Panc1 (cell line): Measurements from ENCODE around the gene RPGR.

Experiments
- CTCF ChIP-seq: fragments of 450-650 bp; IDR thresholded peaks from 2 replicates; pipeline ENCODE4 v1.5.1; 2017; ENCODE audit warnings: mild to moderate bottlenecking
- POLR2AphosphoS5 ChIP-seq: IDR thresholded peaks from 2 replicates; pipeline ENCODE4 v1.6.1; 2012; ENCODE audit warnings: mild to moderate bottlenecking, low read depth, low read length, moderate library complexity
- REST ChIP-seq, 2 experiments: IDR thresholded peaks; 2 replicates each; pipeline ENCODE4 v1.6.1; 2011 to 2012; ENCODE audit warnings: low read depth in 2 of 2, control low read depth in 1 of 2, low read length in 1 of 2, mild to moderate bottlenecking in 1 of 2, moderate library complexity in 1 of 2; ENCODE audit not compliant: insufficient read depth in 1 of 2
- SIN3A ChIP-seq: IDR thresholded peaks from 2 replicates; pipeline ENCODE4 v1.6.1; 2012; ENCODE audit warnings: low read depth, mild to moderate bottlenecking, low read length, moderate library complexity, borderline replicate concordance; ENCODE audit not compliant: insufficient read depth
- TCF7L2 ChIP-seq: IDR thresholded peaks from 2 replicates; pipeline ENCODE4 v1.6.1; 2011; ENCODE audit warnings: mild to moderate bottlenecking, low read depth, low read length, inconsistent platforms

- TF ChIP-seq CTCF, result no peak
- TF ChIP-seq POLR2AphosphoS5, result no peak
- TF ChIP-seq REST (IDR thresholded peaks at IDR 0.05; ENCODE audit: insufficient read depth in 1 of 2, low read depth in 2 of 2, low read length in 1 of 2), result no peak
- TF ChIP-seq TCF7L2, result no peak
- no peak for TF ChIP-seq SIN3A
Observed at GRCh38 chrX:38374431-38374830, 47.1 kb upstream of the RPGR start.
